HG03565 (cell line): Measurements from ENCODE around the gene IGBP1.
"Not testable (repeated sequence)": the region's sequence is repeated elsewhere in the genome, so short reads cannot be mapped to it uniquely, and the experiment has no call there.

Experiments used
- ATAC-seq: cut with Tn5 transposase; IDR thresholded peaks from one replicate; pipeline ENCODE4 v1.9.1; 2021; ENCODE audit warnings: mild to moderate bottlenecking, moderate library complexity; ENCODE audit not compliant: unreplicated experiment

IGBP1 gene

DNA sequence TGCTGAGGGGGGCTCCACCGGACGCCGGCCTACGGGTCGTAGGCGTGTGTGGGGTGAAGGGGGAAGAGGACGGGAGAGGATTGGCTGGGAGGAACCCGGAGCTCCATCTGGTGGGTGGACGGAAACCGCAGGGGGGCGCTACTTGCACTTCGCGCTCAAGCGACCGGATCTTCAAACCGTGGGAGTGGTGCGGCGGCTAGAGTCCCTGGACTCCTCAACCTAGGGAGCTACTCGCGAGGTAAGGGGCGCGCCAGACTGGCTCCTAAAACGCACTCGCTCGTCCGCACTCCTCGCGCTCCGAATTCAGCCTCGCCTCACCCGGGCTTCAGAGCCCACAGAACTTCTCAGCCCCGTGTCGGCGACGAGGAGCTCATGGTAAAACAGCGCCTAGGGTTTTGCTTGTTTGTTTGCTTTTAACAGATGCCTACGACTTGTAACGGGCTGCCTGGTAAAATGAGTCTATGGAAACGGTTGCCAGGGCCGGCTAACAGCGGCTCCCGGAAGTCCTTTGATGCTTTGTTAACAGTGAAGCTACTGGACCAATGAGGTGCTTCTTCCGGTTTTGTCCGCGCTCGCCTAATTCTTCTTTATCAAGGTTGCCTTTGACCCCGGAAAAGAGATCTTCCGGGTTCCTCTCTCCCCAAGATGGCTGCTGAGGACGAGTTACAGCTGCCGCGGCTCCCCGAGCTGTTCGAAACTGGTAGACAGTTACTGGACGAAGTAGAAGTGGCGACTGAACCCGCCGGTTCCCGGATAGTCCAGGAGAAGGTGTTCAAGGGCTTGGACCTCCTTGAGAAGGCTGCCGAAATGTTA, at the start of gene IGBP1:
Gene IGBP1, plus strand, starts transcription at position 145 of the 813 bp plus-strand sequence. Its CDS starts 501 bp downstream, at position 646.
- peak; percentile 85 for ATAC-seq

DNA sequence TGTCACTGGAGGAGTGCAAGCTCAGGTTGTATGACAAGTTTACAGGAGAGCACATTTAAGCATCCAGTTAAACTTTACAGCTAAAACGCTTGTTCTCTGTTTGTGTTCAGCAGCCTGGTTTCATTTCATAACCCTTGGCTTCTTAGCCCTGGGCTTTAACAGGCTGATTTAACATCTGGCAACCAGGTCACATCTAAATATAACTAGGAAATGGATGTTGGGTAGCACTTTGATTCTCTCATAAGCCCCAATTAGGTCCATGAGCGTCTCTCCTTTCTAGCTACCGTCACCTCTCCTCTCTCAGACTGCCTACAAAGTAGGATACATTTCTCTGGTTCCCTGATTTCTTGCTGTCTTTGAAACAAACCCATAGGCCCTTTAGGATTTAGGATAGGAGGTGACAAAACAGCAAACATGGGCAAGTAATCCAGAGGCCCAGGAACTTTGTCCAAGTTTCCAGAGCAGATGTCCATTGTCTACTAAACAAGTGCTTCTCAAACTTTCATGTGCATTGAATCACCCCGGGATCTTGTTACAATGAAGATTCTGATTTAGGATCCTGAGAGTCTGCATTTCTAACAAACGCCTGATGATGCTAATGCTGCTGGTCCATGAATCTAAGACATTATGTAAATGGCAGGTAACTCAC, 48.5 kb upstream of the IGBP1 start:
- ATAC-seq, result no peak

DNA sequence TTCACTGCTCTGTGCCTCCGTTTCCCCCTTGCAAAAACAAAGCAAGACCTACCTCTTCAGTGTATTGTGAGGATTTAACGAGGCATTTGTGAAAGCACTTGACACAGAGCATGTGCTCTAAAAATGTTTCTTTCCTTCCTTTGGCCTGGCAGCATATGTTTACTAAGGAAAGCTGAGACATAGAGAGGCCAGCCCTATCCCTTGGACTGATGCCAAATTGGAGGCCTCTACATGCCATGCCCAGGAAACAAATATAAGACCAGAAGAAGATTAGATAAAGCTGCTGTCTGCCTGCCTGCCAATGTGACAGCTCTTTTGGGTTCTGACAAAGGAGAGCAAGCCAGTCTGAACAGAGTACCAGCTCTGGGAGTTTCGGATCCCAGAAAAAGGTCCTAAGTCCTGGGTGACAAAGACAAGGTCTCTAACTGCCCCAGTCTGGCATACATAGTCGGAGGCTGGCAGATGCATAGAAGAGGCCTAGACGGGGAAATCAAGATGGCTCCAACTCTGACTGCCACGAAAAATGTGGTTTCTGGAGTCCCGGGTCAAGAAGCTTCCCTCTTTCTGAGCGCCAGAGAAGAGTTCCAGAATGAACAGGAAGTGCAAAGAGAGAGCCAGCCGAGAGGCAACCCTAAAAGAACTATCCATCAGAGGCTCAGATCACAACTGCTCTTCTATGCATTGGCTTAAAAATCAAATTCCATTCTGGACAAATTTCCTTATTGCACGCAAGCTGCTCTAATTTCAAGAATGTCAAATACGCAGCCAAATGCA, 45.2 kb upstream of the IGBP1 start:
- no peak for ATAC-seq

DNA sequence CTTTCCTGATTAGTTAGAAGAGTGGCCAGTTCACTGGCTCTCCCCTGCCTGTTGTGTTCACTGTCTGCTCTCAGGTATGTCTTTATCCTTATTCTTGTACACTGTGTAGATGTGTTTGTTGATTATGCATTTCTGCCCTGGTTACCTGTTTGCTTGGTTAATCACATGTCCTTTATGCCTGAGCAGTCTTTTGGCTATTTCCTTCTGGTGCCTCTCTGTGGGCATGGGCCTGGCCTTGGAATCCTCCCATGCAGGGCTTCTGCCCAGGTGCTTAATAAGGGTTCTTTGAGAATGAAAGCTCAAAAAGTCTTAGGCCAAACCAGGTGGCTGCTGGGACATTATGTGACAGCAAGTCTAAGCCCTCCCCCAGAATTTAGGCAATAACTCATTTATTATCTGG, 44.5 kb upstream of the IGBP1 start:
- no peak for ATAC-seq

DNA sequence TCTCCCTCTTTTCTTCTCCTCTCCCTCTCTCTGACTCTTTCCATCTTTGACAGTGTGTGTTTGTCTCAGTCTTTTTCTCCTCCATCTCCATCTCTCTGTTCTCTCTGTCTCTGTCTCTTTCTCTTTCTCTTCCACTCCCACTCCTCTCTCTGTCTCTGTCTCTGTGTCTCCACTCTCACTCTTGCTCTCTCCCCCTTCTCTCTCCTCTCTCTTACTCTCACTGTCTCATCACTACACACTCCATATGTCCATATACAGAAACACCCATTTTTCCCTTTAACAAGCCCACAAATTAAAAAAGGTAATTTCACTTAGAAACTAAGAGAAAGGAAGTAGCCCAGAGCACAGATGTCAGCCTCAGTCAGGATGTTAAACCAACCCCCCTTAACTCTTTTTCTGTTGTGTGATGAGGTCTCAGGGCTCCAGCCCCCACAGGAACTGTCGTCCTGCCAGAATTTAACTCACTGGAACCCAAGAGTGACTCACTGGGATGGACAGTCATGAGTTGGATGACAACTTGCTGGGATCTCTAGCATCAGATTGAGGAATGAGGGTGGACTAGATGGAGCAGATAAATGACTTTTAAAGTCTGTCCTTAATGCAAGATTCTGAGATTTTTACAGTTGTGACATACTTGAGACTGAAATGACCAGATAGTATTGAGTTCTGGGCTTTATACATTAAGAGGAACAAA, 43.5 kb upstream of the IGBP1 start:
- no peak for ATAC-seq

DNA sequence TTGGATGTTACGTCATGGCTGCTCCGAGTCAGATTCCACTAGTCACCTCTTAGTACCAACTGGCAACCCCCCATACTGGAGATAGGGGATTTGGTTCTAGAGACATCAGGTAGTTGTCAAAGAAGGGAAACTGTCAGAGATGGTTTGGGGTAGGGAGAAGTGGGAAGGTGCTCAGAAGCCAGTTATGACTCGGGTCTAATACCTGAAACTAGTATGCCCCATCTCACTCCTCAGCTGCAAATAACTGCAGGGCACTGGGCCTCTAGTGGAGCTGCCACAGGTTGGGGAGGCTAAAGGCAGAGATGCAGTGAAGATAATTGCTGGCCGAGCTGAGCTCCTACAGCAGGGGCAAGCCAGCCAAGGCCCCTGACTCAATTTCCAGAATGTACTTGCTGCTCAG, 41.0 kb upstream of the IGBP1 start:
- ATAC-seq, result no peak

DNA sequence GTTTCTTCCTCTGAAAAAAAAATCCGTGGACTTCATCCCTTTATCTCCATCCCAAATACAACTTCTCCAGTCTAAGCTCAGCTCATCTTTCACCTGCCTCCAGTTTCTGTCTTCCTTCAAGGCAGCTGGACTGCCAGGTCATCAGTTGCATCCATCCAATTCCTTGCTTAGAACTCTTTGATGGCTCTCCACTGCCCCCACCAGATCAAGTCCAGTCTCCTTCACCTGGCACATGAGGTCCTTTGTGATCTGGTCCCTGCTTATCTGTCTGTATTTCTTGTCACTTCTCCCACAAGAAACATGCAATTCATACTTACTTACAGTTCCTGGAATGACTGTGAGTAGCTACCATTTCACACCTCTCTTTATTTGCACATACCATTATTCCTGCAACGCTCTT, 37.2 kb upstream of the IGBP1 start:
- no peak for ATAC-seq

DNA sequence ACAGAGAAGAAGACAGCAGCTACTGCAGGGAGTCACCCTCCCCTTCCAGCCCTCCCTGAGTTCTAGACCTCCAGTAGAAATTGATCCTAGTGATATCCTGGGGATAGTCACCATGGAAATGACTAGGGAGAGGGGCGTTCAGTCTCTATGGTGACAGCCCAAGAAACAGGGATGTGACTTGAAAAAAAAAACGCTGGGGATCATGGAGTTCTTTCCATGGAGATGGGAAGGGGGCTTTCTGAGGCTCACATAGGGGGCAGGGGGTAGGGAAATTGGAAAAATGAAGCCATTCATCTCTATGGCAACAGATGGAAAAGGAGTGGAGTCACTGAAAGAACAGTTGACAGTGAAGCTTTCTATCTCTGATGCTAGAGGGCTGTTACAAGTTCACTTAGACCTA, 28.0 kb upstream of the IGBP1 start:
- no peak for ATAC-seq

DNA sequence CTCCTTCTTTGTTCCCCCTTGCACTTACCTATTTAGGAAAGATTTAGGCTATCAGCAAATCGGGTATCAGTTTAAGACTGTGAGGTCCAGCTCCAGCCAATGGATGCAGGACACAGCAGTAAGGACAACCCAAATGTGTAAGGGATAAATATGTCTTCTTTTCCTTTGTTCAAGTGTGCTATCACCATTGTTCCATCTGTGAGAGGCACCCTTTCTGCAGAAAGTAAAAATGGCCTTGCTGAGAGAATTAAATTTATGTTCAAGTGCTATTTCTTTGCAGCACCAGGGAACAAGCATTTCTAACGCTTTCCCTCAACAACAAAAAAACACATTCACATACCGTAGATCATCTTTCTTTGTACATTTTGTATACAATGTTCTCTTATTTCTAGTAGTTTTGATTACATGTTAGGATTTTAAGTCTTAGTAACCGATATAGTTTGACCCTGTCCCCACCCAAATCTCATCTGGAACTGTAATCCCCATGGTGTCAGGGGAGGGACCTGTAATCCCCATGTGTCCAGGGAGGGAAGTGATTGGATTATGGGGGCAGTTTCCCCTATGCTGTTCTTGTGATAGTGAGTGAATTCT, 21.7 kb upstream of the IGBP1 start:
- not testable (repeated sequence) for ATAC-seq

DNA sequence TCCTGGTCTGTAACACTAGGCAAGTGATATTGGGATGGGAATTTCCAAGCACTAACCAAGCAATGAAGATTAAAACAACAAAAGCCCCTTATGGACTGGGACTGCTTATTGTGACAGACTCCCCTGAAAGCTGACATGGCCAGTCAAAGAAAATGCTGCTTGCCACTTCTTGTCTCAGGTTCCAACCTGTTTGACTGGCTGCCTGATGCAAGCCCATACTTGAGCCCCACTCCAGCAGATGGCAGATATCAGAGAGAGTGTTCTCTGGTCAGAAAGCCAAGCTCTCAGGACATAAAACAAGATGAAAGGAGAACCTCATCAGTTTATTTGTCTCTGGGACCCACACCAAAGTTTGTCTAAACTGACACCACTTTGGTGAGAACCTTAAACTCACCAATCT, 15.5 kb upstream of the IGBP1 start:
- no peak for ATAC-seq

DNA sequence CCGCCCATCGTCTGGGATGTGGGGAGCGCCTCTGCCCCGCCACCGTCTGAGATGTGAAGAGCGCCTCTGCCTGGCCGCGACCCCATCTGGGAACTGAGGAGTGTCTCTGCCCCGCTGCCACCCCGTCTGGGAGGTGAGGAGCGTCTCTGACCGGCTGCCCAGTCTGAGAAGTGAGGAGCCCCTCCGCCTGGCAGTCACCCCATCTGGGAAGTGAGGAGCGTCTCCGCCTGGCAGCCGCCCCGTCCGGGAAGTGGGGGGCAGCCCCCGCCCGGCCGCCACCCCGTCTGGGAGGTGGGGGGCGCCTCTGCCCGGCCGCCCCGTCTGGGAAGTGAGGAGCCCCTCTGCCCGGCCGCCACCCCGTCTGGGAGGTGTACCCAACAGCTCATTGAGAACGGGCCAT, 10.2 kb upstream of the IGBP1 start:
- not testable (repeated sequence) for ATAC-seq

DNA sequence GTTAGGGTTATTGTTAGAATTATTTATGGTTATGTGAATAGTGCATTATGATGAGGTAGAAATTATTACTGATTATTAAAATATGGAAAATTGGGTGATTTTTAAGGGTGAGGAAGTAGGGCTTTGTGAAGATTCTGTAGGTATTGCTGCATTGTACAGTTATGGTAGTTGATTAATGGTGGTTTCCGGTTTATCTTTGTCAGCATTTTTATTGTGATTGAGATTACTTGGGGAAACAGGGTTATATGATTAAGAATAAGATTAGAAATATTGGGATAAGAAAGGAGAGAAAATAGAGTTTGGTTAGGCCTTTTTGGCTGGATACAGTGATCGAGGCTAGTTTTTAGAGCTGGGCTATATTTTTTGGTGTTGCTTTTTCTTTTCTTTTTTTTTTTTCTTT, 8.6 kb upstream of the IGBP1 start:
- no peak for ATAC-seq

DNA sequence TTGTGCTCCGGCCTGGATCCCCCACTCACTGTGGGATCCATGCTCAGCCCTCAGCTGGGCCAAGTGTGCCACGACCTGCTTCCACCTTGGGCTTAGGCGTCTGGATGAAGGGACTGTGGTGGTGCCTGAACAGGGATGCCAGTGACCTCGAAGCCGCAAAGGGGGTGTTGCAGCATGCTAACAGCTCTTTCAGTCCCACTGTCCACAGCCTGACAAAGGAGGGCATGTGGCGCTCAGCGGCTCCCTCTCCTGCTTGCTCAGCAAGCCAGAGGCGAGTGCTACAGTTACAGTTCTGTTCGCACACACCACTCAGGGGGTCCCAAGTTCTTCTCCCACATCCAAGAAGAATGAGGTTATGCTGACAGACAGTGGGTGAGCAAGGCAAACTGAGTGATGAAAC, 5.2 kb upstream of the IGBP1 start:
- no peak for ATAC-seq

DNA sequence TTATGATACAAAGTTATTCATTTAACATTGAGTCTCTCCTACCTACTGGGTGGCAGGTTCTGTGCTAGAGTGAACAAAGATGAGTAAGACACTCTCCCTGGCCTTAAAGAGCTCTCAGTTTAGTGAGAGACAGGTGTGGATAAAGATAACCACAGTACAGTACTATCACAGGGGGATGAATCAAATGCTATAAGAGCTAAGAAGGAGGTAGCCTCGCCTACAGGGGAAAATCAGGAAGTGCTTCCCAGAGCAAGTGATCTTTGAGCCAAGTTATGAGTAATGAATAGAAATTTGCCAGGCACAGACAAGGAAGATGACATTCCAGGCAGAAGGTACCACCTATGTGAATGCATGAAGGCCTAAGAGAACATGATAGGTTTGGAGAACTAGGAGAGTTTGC, 3.4 kb upstream of the IGBP1 start:
- no peak for ATAC-seq

DNA sequence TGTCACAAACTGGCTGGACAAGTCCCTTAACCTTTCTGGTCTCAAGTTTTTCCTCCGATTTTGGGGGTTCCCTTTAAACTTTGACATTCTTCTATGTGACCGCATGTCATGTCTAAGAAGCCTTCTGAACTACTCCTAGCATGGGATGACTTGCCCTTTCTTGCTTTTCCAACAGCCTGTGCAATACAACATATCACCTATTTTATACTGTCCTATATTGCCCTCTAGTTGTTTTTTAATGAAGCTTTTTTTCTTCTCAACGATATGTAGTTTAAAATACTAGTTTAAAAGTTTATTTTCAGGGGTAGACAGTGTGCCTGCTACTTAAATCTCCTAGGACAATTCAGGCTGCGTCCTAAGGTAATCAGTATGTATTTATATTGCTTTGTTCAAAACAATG, 1.0 kb upstream of the IGBP1 start:
- ATAC-seq, result no peak

DNA sequence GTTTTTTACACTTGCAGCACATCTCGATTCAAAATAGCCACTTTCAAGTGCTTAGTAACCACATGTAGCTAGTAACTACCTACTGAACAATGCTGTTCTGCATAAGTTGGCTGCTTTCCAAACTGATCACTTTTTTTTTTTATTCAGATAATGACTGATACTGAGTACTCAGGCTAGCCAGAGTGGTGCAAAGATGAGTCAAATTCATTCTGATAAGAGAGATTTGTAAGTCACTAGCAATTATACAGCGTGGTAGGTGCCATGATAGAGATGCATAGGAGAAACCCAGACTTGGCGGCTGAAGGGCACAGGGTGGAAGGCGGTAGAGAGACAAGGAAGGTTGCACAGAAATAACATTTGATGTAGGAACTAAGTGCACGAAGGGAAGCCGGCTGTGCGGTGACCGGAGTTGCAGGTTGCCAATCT, 357 bp upstream of the IGBP1 start:
- ATAC-seq, result no peak

DNA sequence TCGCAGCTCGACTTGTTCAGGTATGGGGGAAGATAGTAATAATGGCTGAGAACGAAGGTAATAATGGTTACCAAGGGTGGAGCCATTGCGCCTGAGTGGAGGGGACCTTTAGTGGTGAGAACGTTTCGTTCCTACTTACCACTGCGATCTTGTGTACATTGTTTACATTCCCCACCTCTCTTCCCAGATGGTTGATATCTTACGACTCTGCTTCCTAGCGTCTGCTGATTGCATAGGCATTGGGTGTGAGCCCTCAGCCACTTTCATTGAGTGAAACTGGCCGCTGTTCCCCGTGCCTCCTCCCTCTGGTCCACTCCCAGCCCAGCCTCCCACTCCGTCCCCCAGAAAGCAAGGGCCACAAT, 850 bp downstream of the IGBP1 start:
- ATAC-seq, result peak; percentile 10

DNA sequence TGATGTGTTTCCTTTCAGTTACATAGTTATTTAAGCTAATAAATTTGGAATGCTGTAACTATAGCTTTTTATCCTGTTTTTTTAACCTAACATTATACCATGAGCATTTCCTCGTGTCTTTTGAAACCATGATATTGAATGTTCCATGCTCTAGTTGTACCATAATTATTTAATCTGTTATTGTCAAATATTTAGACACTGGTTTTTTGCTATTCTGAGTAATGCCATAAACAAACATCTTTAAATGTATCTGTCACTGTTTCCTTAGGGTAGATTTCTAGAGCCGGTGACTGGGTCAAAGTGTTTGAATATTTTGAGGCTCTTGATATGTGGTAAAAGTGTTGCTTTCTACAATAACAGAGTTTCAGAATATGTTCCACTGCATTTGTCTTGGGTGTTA, 5.4 kb downstream of the IGBP1 start:
- ATAC-seq, result no peak

DNA sequence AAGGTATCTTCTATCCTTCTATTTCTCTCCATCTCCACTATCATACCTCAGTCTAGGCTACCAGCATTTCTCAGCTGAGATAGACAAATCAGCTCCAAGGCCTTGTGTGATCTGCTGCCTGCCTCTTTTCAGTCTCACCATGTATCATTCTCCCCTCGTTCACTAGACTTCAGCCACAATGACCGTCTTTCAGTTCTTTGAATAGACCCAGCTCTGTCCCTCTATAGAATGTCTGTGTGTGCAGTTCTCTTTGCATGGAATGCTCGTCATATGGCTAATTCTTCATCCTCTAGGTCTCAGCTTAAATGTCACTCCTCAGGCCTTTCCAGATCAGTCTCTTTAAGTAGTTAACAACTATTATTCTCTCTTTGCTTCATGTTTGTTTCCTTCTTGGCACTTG, 6.5 kb downstream of the IGBP1 start:
- no peak for ATAC-seq

DNA sequence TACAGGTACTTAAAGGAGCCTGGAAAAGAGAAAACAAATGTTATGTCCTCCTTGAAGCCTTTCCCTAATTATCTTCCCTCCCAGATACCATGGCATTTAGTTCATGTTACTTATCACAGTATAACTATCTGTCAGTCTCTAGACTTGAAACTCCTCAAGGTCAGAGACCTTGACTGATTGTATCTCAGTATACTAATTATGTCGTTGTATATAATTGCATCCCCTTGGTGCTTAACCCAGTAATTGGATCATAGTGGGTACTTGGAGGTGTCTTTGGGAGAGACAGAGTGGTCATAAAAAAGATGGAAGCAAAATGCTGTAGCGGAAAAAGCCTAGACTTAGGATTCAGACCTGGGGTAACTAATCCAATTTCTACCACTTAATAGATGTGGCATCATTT, 8.1 kb downstream of the IGBP1 start:
- no peak for ATAC-seq
